Measurements from ENCODE around the gene SCYGR6. TPM values are rescaled to one million over a fixed set of nuclear protein-coding genes. Genes with fewer than 3 reads are reported as not detected.

SCYGR6 gene
- total and polyA plus RNA-seq, 2 of the 8 experiments (the other 6 are each of a cell fraction or from before 2014, with no cell fraction given): not detected

DNA sequence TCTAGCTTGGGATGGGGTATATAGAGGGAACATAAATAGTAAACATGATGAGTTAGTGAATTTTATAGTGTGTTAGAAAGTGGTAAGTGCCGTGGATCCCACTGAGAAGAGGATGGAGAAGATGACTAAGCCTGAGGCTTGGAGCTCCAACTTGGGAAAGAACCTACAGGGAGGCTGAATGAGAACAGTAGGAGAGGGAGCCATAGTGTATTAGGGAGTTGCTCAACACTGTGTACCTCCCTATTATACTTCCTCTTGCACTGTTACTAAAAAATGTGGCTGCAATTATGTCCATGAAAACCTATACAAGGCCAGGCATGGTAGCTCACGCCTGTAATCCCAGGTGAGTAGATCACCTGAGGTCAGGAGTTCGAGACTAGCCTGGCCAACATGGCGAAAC, 3.9 kb downstream of the SCYGR6 start:
- no peaks in the 10 kb centered on the region for H3K79me1 ChIP-seq (ENCODE audit: low read depth, low read length)
- FAIRE-seq (no peak), DNase-seq (ENCODE audit: low read depth in 1 of 2, low spot score in 2 of 2) (no peak)
- H2BK5ac ChIP-seq (ENCODE audit: low read depth, low read length): no peak overlapping the region
- peak overlapping the region; percentile 69 for H3K4ac ChIP-seq (replicated peaks; ENCODE audit: insufficient read length, low read depth, low read length)
- peaks cover 0 to 4% (median under 1%) of the 10 kb centered on the region in 4 experiments; a peak in 3 of 7 replicates for H3K4me1 ChIP-seq (replicated peaks in 1 of 4; ENCODE audit: control insufficient read depth in 3 of 4, insufficient read depth in 4 of 4, low read length in 3 of 4)
- no peaks in the 10 kb centered on the region for H3K9me3 ChIP-seq (ENCODE audit: insufficient read depth in 2 of 2, low read depth in 1 of 2, low read length in 1 of 2)
- WGBS, 2 experiments (ENCODE audit: extremely low coverage in 1 of 2, insufficient coverage in 1 of 2, insufficient read length in 1 of 2, insufficient replicate concordance in 2 of 2, low coverage in 1 of 2, low lambda C conversion rate in 2 of 2, missing lambda C conversion rate in 1 of 2): 90% methylated on average over 4 of the region's 4 CpGs; no CpG with 5 or more reads in 1 of the 2 experiments
- ChIA-PET POLR2A (ENCODE audit: partially characterized antibody) (no interaction called here), CTCF (ENCODE audit: partially characterized antibody) (interaction anchor here (0.7 to 1.6 kb wide), 5 partner anchors 20 to 70 kb away, joined by 3 to 7 read pairs (median 3); no protein-coding TSS in a partner anchor)
- H4K20me1 ChIP-seq (replicated peaks in 1 of 2; ENCODE audit: control insufficient read depth in 1 of 2, insufficient read depth in 2 of 2, low read length in 2 of 2): no peaks in the 10 kb centered on the region
- no peaks in the 10 kb centered on the region; the same call in 1 of the 2 replicates for H3K23me2 ChIP-seq (ENCODE audit: low read depth, low read length)
- no peaks in the 10 kb centered on the region for H3K79me2 ChIP-seq (ENCODE audit: control insufficient read depth in 1 of 2, insufficient read depth in 2 of 2, low read length in 2 of 2)
- no peak overlapping the region for H3K18ac ChIP-seq (ENCODE audit: extremely low read depth, low read length)
- no peak overlapping the region for H4K8ac ChIP-seq (ENCODE audit: extremely low read depth, insufficient read depth, low read length)
- no peak overlapping the region for H2AFZ ChIP-seq (ENCODE audit: low read length)
- H4K5ac ChIP-seq (ENCODE audit: insufficient read length, low read depth, low read length): no peak overlapping the region
- no peak overlapping the region for H3K4me3 ChIP-seq (ENCODE audit: extremely low read depth in 1 of 4, insufficient read depth in 2 of 4, low read depth in 3 of 4, low read length in 4 of 4)
- H3K23ac ChIP-seq (ENCODE audit: insufficient read length): no peak overlapping the region
- no peak overlapping the region for H3K56ac ChIP-seq (replicated peaks; ENCODE audit: insufficient read length, low read depth, low read length)
- no peak overlapping the region for H4K91ac ChIP-seq (replicated peaks; ENCODE audit: insufficient read length, low read length)
- H2BK20ac ChIP-seq (ENCODE audit: low read length): no peak overlapping the region
- H3K27me3 ChIP-seq (replicated peaks in 1 of 4; ENCODE audit: control insufficient read depth in 3 of 4, extremely low read depth in 1 of 4, insufficient read depth in 3 of 4, low read length in 3 of 4): no peaks in the 10 kb centered on the region; a peak in 1 of 7 replicates
- H2AK5ac ChIP-seq (ENCODE audit: low read depth, low read length): no peak overlapping the region
- H3K4me2 ChIP-seq (ENCODE audit: insufficient read depth in 1 of 2, low read depth in 2 of 2, low read length in 2 of 2): no peak overlapping the region
- H3K9ac ChIP-seq (replicated peaks in 1 of 4; ENCODE audit: extremely low read depth in 1 of 4, low read depth in 3 of 4, low read length in 3 of 4): no peak overlapping the region
- no peak overlapping the region for H3K14ac ChIP-seq (ENCODE audit: insufficient read length)
- H2BK12ac ChIP-seq (ENCODE audit: low read depth, low read length): no peak overlapping the region
- no peak overlapping the region for H2BK120ac ChIP-seq (replicated peaks; ENCODE audit: low read depth, low read length)
- H3K36me3 ChIP-seq (ENCODE audit: control insufficient read depth in 2 of 4, insufficient read depth in 4 of 4, low read length in 3 of 4): no peaks in the 10 kb centered on the region
- H3K27ac ChIP-seq (ENCODE audit: low read depth, low read length): no peak overlapping the region
- no peak overlapping the region for H2BK15ac ChIP-seq (ENCODE audit: low read length)
- no peak for TF ChIP-seq CHD1 (IDR thresholded peaks at IDR 0.05; ENCODE audit: low read depth, low read length)
- TF ChIP-seq CHD2 (IDR thresholded peaks at IDR 0.05; ENCODE audit: low read length): no peak
- TF ChIP-seq RBBP5 (IDR thresholded peaks at IDR 0.05; ENCODE audit: borderline replicate concordance, low read depth, low read length): no peak
- no peak for TF ChIP-seq SUZ12 (IDR thresholded peaks at IDR 0.05; ENCODE audit: low read length)
- TF ChIP-seq BCL11A (IDR thresholded peaks at IDR 0.05; ENCODE audit: low read depth in 2 of 2, low read length in 2 of 2): no peak
- no peak for TF ChIP-seq TCF12 (IDR thresholded peaks at IDR 0.05; ENCODE audit: low read depth, low read length)
- TF ChIP-seq JUND (IDR thresholded peaks at IDR 0.05; ENCODE audit: low read length): no peak
- no peak for TF ChIP-seq CEBPB (IDR thresholded peaks at IDR 0.05; ENCODE audit: low read depth, low read length)
- no peak for TF ChIP-seq HDAC2 (IDR thresholded peaks at IDR 0.05; ENCODE audit: borderline replicate concordance in 1 of 2, low read depth in 2 of 2, low read length in 2 of 2)
- TF ChIP-seq TAF7 (optimal IDR thresholded peaks at IDR 0.05; ENCODE audit: borderline replicate concordance, low read depth, low read length): no peak
- no peak for TF ChIP-seq CBX5 (IDR thresholded peaks at IDR 0.05; ENCODE audit: low read depth, low read length)
- TF ChIP-seq SP1 (IDR thresholded peaks at IDR 0.05; ENCODE audit: low read depth, low read length): no peak
- TF ChIP-seq SP4 (IDR thresholded peaks at IDR 0.05; ENCODE audit: low read length): no peak
- TF ChIP-seq KDM4A (IDR thresholded peaks at IDR 0.05; ENCODE audit: low read depth, low read length, severe bottlenecking): no peak
- TF ChIP-seq CTBP2 (IDR thresholded peaks at IDR 0.05; ENCODE audit: borderline replicate concordance, insufficient read depth, insufficient read length, low read length): no peak

Data from H1 (cell line).